ENCODE measurements around the gene BMAL2.

The BMAL2 gene

DNA sequence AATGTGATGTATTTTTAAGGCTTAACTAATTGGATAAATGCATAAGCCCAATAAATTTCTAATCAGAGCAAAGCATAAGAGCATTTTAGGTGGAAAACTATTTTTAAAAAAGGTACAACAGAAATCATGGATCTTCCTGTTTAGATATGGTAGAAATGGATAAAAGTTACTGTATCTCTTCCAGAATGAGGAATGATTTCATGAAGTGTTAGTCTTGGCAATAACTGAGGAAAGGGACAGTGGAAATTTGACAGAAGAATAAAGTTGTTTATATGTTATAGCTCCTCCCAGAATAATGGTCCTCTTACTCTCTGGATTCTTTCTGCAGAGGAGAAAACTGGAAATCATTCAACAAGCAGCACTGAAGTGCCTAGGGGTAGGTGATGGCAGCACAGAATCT, 32.4 kb upstream of the BMAL2 start:
- TF ChIP-seq, protein P1, sequence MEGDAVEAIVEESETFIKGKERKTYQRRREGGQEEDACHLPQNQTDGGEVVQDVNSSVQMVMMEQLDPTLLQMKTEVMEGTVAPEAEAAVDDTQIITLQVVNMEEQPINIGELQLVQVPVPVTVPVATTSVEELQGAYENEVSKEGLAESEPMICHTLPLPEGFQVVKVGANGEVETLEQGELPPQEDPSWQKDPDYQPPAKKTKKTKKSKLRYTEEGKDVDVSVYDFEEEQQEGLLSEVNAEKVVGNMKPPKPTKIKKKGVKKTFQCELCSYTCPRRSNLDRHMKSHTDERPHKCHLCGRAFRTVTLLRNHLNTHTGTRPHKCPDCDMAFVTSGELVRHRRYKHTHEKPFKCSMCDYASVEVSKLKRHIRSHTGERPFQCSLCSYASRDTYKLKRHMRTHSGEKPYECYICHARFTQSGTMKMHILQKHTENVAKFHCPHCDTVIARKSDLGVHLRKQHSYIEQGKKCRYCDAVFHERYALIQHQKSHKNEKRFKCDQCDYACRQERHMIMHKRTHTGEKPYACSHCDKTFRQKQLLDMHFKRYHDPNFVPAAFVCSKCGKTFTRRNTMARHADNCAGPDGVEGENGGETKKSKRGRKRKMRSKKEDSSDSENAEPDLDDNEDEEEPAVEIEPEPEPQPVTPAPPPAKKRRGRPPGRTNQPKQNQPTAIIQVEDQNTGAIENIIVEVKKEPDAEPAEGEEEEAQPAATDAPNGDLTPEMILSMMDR (IDR thresholded peaks at IDR 0.05; ENCODE audit: extremely low read depth, insufficient read depth, missing control alignments), result no peak
- in situ Hi-C loops (cut with MboI; ENCODE audit: low pct_unique_long_range_greater_than_20kb, low sequenced_read_pairs, unreplicated experiment), result no loop called here
- no peak for DNase-seq (ENCODE audit: low spot score)

DNA sequence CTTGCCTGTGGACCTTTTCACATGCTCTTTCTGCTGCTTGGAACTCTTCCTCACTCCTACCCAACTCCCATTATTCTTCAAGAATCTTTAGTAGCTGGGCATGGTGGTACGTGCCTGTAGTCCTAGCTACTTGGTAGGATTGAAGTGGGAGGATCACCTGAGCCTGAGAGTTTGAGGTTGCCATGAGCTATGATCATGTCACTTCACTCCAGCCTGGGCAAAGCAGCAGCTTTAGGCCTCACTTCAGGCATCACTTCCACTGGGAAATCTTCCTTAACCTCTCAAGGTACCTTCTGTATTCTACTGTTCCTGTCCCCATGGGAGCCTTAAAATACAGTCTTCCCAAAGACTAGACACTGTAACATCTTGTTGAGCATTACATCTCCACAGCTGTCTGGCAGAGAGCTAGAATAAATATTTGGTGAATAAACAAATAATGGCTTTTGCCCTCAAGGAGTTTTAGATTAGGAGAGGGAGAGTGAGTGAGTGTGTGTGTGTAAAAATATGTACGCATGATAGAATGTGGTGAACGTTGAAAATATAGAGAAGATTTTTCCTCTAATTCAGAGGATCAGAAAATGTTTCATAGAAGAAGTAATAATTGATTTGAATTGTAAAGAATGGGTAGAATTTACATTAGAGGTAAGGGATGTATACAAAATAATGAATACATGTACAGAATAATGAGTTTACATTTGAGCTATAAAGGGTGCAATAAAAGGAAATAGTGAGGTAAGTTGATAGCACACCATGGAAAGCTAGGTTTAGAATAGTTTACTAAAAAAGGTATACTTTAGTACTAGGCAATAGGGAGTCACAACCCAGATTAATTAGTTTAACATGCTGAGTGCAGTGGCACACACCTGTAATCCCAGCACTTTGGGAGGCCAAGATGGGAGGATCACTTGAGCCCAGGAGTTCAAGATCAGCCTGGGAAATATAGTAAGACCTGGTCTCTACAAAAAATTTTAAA, 29.2 kb upstream of the BMAL2 start:
- in situ Hi-C loops (cut with MboI; ENCODE audit: low pct_unique_long_range_greater_than_20kb, low sequenced_read_pairs, unreplicated experiment), result no loop called here
- TF ChIP-seq, protein P1 (IDR thresholded peaks at IDR 0.05; ENCODE audit: extremely low read depth, insufficient read depth, missing control alignments), result no peak
- no peak for DNase-seq (ENCODE audit: low spot score)

DNA sequence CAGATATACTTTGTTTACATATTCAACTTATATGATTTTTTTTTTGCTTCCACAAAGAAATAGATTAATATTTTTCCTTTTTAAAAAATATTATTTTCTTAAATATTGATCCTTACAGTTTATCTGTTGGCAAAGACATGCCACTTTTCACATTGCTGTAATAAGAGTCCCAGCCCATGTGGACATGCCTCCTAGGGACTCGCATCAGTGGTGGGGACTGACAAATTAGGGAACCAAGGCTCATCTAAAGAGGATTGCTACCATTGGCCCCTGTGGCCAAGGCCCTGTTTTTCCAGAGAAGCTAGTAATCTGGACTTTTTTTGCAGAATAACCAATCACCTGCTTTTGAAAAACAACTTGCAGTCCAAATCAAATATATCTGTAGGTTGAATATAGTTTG, 27.8 kb upstream of the BMAL2 start:
- TF ChIP-seq, protein P1 (IDR thresholded peaks at IDR 0.05; ENCODE audit: extremely low read depth, insufficient read depth, missing control alignments), result no peak
- in situ Hi-C loops (cut with MboI; ENCODE audit: low pct_unique_long_range_greater_than_20kb, low sequenced_read_pairs, unreplicated experiment), result no loop called here
- DNase-seq (ENCODE audit: low spot score), result no peak

DNA sequence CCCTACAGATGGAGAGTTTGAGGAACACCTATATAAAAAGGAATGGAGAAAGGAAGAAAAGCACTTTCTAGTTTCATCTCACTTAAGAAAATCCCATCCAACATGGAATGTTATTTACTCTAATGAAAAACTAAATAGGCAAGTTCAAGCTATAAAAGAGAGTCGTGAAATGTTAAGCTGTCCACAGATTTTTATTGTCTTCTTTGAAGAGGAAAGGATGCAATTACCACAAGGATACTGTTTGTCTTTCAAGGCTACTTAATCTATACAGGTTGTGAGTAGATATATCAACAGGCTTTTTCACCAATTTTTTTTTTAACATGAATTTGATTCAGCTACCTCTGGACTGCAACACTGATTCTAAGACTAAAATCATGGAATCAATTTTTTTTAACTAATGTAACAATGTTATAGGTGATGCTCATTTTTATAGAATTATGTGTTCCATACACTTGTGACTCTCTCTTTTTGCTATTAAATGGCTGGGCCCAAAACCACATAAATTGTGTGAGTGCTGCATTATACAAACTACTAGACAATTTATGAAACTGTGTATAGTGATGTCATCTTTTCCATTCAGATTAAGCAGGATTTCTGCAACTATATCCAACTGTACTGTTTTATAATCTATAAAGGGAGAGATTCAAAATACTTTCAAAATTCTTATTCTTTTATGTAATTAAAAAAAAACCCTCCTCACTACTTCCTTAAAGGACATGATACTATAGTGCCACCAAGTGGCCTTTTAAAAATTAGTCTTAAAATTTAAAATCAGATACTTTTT, 26.8 kb upstream of the BMAL2 start:
- DNase-seq (ENCODE audit: low spot score), result peak; percentile 17
- TF ChIP-seq, protein P1 (IDR thresholded peaks at IDR 0.05; ENCODE audit: extremely low read depth, insufficient read depth, missing control alignments), result peak; percentile 33
- in situ Hi-C loops (cut with MboI; ENCODE audit: low pct_unique_long_range_greater_than_20kb, low sequenced_read_pairs, unreplicated experiment), result no loop called here

- TF ChIP-seq, protein P1 (IDR thresholded peaks at IDR 0.05; ENCODE audit: extremely low read depth, insufficient read depth, missing control alignments), result no peak
- no peak for DNase-seq (ENCODE audit: low spot score)
- in situ Hi-C loops (cut with MboI; ENCODE audit: low pct_unique_long_range_greater_than_20kb, low sequenced_read_pairs, unreplicated experiment), result no loop called here
These were observed 23.2 kb upstream of the BMAL2 start for GRCh38 chr12:27309293-27309994.

GRCh38 chr12:27309995-27310315, 22.7 kb upstream of the BMAL2 start:
- in situ Hi-C loops (cut with MboI; ENCODE audit: low pct_unique_long_range_greater_than_20kb, low sequenced_read_pairs, unreplicated experiment), result loop anchor here (10.0 kb wide), 1 partner anchor 265 kb away; no protein-coding TSS in a partner anchor
- no peak for DNase-seq (ENCODE audit: low spot score)
- TF ChIP-seq, protein P1 (IDR thresholded peaks at IDR 0.05; ENCODE audit: extremely low read depth, insufficient read depth, missing control alignments), result no peak

Data from GM13977 (cell line).